Lower leg skin (tissue), 3 donors: ENCODE results near the gene GPR25.

Source experiments
- CTCF ChIP-seq, 3 donors: fragments of 450-650 bp; IDR thresholded peaks; one replicate each; pipeline ENCODE4 v1.5.1; 2016; ENCODE audit warnings: antibody characterized with exemption in 3 of 3, mild to moderate bottlenecking in 3 of 3, moderate library complexity in 2 of 3
- POLR2A ChIP-seq, 2 donors: fragments of 450-650 bp; IDR thresholded peaks; one replicate each; pipeline ENCODE4 v1.6.1; 2016 to 2017; ENCODE audit warnings: antibody characterized with exemption in 2 of 2, mild to moderate bottlenecking in 1 of 2, moderate library complexity in 1 of 2

DNA sequence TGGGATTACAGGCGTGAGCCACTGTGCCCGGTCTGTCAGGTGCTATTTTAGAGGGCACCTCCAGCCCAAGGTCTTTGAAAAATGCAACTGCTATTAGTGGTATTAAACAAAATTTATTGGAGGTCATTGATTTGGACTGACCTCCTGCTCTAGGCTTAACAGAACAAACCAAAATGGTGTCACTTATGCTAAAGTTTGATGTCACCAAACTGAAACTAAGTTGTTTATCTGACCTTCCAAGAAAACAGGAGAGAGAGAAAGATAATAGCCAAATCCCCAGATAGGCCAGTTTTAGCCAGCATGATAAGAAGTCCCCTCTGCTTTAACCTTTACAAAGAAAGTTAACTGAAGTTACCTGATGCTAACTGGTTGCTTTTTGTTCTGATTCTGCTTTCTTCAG lies 13.8 kb downstream of the GPR25 start:
- TF ChIP-seq POLR2A (IDR thresholded peaks at IDR 0.05) (no peak), CTCF (IDR thresholded peaks at IDR 0.05) (no peak)
